Activated B cell treated with CpG ODN at 0.5 μM for 24 hours (primary cell): Measurements from ENCODE around the gene DSCAML1. TPM values are rescaled to one million over a fixed set of nuclear protein-coding genes. Genes with fewer than 3 reads are reported as not detected.

ENCODE experiments used
- ATAC-seq: fragments of 200-7000 bp; cut with Tn5 transposase; one replicate; pipeline ENCODE4 v1.10.0; 2021; ENCODE audit warnings: low read depth, mild to moderate bottlenecking, moderate library complexity
- CTCF ChIA-PET: fragments of 350-600 bp; sonication (Branson Sonifier 250); formaldehyde crosslinking; loops from one replicate; lab custom pipeline; 2021; ENCODE audit warnings: antibody characterized with exemption; lab: Charles Lee
- POLR2A ChIA-PET: fragments of 350-600 bp; sonication (Branson Sonifier 250); formaldehyde crosslinking; loops from one replicate; lab custom pipeline; 2021; ENCODE audit warnings: antibody characterized with exemption; lab: Charles Lee
- DNase-seq: peaks from one replicate; pipeline ENCODE4 v3.0.0; 2022
- H3K27ac Mint-ChIP-seq: one replicate; pipeline ENCODE4 v1.8.0; 2020; ENCODE audit warnings: mixed read lengths
- H3K27me3 Mint-ChIP-seq: one replicate; pipeline ENCODE4 v1.8.0; 2021; ENCODE audit warnings: mixed read lengths
- H3K36me3 Mint-ChIP-seq: one replicate; pipeline ENCODE4 v1.8.0; 2021; ENCODE audit warnings: low read depth, mixed read lengths
- H3K4me1 Mint-ChIP-seq: one replicate; pipeline ENCODE4 v1.8.0; 2021; ENCODE audit warnings: mixed read lengths
- H3K4me3 Mint-ChIP-seq: one replicate; pipeline ENCODE4 v1.8.0; 2020; ENCODE audit warnings: mild to moderate bottlenecking, mixed read lengths
- H3K9me3 Mint-ChIP-seq: one replicate; pipeline ENCODE4 v1.8.0; 2020; ENCODE audit warnings: mixed read lengths
- CTCF ChIP-seq: fragments of 200-600 bp; IDR thresholded peaks from one replicate; pipeline ENCODE4 v1.8.0; 2022; ENCODE audit warnings: antibody characterized with exemption, mild to moderate bottlenecking
- intact Hi-C: fragments of 100-400 bp; cut with micrococcal nuclease; formaldehyde crosslinking; loops from one replicate; pipeline ENCODE4 v1.15.1; 2024
- total RNA-seq: library from RNA; stranded (reverse); gene quantifications from 2 replicates; pipeline ENCODE4 v1.2.3, GENCODE V29; 2022

DSCAML1 gene
- total RNA-seq, 1 donor from 2014 or later, result 3.6 TPM

- Mint-ChIP-seq H3K27ac (no peak overlapping the region), H3K9me3 (no peaks in the 10 kb centered on the region), H3K4me1 (no peaks in the 10 kb centered on the region), H3K27me3 (peaks cover 11% of the 10 kb centered on the region), H3K36me3 (no peaks in the 10 kb centered on the region), H3K4me3 (no peak overlapping the region)
- no peak for ATAC-seq
- no peak for TF ChIP-seq CTCF
- no peak for DNase-seq
- intact Hi-C loops, result no loop called here
- CTCF ChIA-PET, result no interaction called here
- POLR2A ChIA-PET, result no interaction called here
Observed at GRCh38 chr11:117772360-117772759, 24.7 kb downstream of the DSCAML1 start.

DNA sequence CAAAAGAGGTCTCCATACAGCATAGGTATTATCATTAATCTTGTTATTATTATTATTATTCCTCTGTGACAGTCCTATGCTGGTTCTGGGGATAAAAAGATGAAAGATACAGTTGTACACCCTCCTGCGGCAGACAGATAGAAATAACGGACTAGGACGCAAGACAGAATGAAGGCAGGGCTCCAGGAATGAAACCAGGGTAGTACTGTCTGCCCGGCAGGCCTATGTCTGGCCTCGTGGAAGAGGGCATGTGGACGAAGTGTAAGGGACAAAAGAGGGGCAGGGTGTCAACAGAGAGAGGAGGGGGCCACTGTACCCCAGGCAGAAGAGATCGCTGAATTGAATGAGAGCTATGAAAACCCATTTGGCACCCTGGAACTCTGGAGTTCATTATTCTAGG is 25.2 kb downstream of the DSCAML1 start:
- peaks cover 7% of the 10 kb centered on the region for H3K27me3 Mint-ChIP-seq

GRCh38 chr11:117771197-117771596 is 25.8 kb downstream of the DSCAML1 start:
- ChIA-PET CTCF (no interaction called here), POLR2A (no interaction called here)
- Mint-ChIP-seq H3K27ac (no peak overlapping the region), H3K4me3 (no peak overlapping the region), H3K36me3 (no peaks in the 10 kb centered on the region), H3K27me3 (peaks cover 7% of the 10 kb centered on the region), H3K9me3 (no peaks in the 10 kb centered on the region), H3K4me1 (no peaks in the 10 kb centered on the region)
- DNase-seq, result no peak
- TF ChIP-seq CTCF, result no peak
- no peak for ATAC-seq
- intact Hi-C loops, result no loop called here

More for the DNA sequence above, 25.2 kb downstream of the DSCAML1 start:
- H3K27ac Mint-ChIP-seq, result no peak overlapping the region
- intact Hi-C loops, result no loop called here
- no peaks in the 10 kb centered on the region for H3K4me1 Mint-ChIP-seq
- CTCF ChIA-PET, result no interaction called here
- H3K9me3 Mint-ChIP-seq, result no peaks in the 10 kb centered on the region
- TF ChIP-seq CTCF, result no peak
- no peaks in the 10 kb centered on the region for H3K36me3 Mint-ChIP-seq
- no peak for ATAC-seq
- POLR2A ChIA-PET, result no interaction called here
- no peak overlapping the region for H3K4me3 Mint-ChIP-seq
- DNase-seq, result no peak

DNA sequence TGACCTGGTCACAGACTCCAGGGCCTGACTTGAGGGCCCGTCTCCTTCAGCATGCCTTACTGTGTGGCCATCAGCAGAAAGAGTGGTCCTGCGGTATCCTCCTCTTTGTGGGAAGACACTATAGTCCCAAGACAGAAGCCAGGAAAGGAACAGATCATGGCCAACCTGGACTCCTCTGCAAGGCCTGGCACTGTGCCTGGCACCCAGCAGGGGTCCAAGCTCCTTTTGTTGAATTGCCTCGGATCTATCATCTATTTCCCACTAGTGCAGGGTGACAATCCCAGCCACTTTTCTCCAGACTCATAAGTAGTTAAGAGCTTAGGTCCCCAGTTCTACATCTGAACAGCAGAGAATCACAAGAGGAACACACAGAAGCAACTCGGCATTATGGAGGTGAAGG is 27.0 kb downstream of the DSCAML1 start:
- no peak for DNase-seq
- ChIA-PET POLR2A (no interaction called here), CTCF (no interaction called here)
- Mint-ChIP-seq H3K36me3 (no peaks in the 10 kb centered on the region), H3K4me3 (no peak overlapping the region), H3K27ac (no peak overlapping the region), H3K9me3 (no peaks in the 10 kb centered on the region), H3K4me1 (no peaks in the 10 kb centered on the region), H3K27me3 (peaks cover 8% of the 10 kb centered on the region)
- ATAC-seq, result no peak
- no peak for TF ChIP-seq CTCF
- intact Hi-C loops, result no loop called here

DNA sequence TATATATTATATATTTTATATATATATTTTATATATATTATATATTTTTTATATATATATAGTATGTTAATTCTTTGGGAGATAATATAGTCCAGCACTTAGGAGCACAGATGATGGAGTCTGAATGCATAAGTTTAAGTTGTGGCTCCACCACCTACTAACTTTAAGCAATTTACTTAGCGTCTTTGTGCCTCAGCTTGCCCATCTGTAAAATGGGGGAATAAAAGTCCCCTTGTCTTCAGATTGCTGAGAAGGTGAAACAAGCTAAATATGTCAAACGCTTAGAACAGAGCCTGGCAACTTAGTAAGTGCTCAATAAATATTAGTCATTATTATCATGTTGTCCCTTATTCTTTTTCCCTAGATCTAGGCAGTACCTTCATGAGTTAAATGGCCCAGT is 27.5 kb downstream of the DSCAML1 start:
- DNase-seq (no peak), ATAC-seq (no peak)
- intact Hi-C loops, result no loop called here
- no peak overlapping the region for H3K4me3 Mint-ChIP-seq
- no peak for TF ChIP-seq CTCF
- H3K36me3 Mint-ChIP-seq, result no peaks in the 10 kb centered on the region
- CTCF ChIA-PET, result no interaction called here
- no peak overlapping the region for H3K27ac Mint-ChIP-seq
- POLR2A ChIA-PET, result no interaction called here
- peaks cover 12% of the 10 kb centered on the region for H3K27me3 Mint-ChIP-seq
- H3K9me3 Mint-ChIP-seq, result no peaks in the 10 kb centered on the region
- H3K4me1 Mint-ChIP-seq, result no peaks in the 10 kb centered on the region
